NCI-H82 (cell line): ENCODE data around the gene HOXA11.
A peak's percentile ranks its signal among the peaks of the same experiment; 100 is the strongest.

Source experiments
- DNase-seq: peaks from one replicate; lab custom pipeline; 2025; lab: John Stamatoyannopoulos, UW

The HOXA11 gene

GRCh38 chr7:27180431-27181420 lies 4.3 kb downstream of the HOXA11 start:
- no peak for DNase-seq

GRCh38 chr7:27179503-27180430 lies 5.3 kb downstream of the HOXA11 start:
- peak; percentile 70 for DNase-seq

- no peak for DNase-seq
Measured at GRCh38 chr7:27179030-27179429, 6.0 kb downstream of the HOXA11 start.

- DNase-seq, result no peak
Measured at GRCh38 chr7:27178366-27178765, 6.7 kb downstream of the HOXA11 start.

- DNase-seq, result peak; percentile 66
Measured at GRCh38 chr7:27177795-27178320, 7.2 kb downstream of the HOXA11 start.

GRCh38 chr7:27176962-27177794 lies 7.9 kb downstream of the HOXA11 start:
- DNase-seq, result no peak

GRCh38 chr7:27176524-27176845 lies 8.5 kb downstream of the HOXA11 start:
- no peak for DNase-seq

- DNase-seq, result no peak
Measured at GRCh38 chr7:27175626-27176523, 9.2 kb downstream of the HOXA11 start.

GRCh38 chr7:27174874-27175625 lies 10.0 kb downstream of the HOXA11 start:
- DNase-seq, result no peak

GRCh38 chr7:27173956-27174873 lies 10.8 kb downstream of the HOXA11 start, which contains the start of gene HOXA10:
Gene HOXA10 (minus strand): TSS chr7:27174320. CDS start chr7:27174306, 14 bp downstream.
- DNase-seq, result peak; percentile 47

- DNase-seq, result no peak
Measured at GRCh38 chr7:27173511-27173955, 11.5 kb downstream of the HOXA11 start.

GRCh38 chr7:27172823-27173510 lies 12.1 kb downstream of the HOXA11 start:
- peak; percentile 56 for DNase-seq

GRCh38 chr7:27172315-27172774 lies 12.7 kb downstream of the HOXA11 start:
- DNase-seq, result peak; percentile 29

GRCh38 chr7:27171637-27172314 lies 13.3 kb downstream of the HOXA11 start:
- peak; percentile 60 for DNase-seq

GRCh38 chr7:27171325-27171636 lies 13.8 kb downstream of the HOXA11 start:
- DNase-seq, result no peak

- no peak for DNase-seq
Measured at GRCh38 chr7:27170426-27171324, 14.4 kb downstream of the HOXA11 start.
